ENCODE measurements around the gene LOXL1. TPM values are rescaled to one million over a fixed set of nuclear protein-coding genes. Genes with fewer than 3 reads are reported as not detected.

LOXL1 gene
- polyA plus RNA-seq, 1 donor from 2014 or later = 2.1 TPM

DNA sequence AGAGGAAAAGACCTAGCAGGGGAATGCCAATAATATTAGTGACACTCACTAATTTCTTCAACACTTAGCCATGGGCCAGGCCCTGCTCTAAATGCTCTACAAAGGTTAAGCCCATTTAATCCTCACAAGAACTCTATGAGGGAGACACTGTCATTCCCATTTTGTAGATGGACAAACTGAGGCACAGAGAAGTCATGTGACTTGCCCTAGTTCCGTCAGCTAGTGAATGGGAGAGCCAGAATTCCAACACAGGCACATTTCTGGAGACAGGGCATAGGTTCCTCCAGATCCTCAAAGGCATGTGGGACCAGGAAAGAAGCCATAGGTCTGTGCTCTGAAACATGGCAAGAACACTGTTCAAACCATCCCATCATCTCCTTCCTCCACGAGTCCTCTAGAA is 31.5 kb downstream of the LOXL1 start:
- TF ChIP-seq TAF1 (IDR thresholded peaks at IDR 0.05; ENCODE audit: low read depth) (no peak), SMC3 (conservative IDR thresholded peaks at IDR 0.05; ENCODE audit: poor library complexity) (no peak), EZH2 (IDR thresholded peaks at IDR 0.05; ENCODE audit: borderline replicate concordance, insufficient read depth, low read length, poor library complexity, severe bottlenecking) (no peak), EP300 (conservative IDR thresholded peaks at IDR 0.05; ENCODE audit: poor library complexity, severe bottlenecking) (no peak), POLR2AphosphoS5 (IDR thresholded peaks at IDR 0.05) (no peak), MXI1 (conservative IDR thresholded peaks at IDR 0.05; ENCODE audit: poor library complexity, severe bottlenecking) (no peak), RAD21 (conservative IDR thresholded peaks at IDR 0.05) (no peak)
- TF ChIP-seq, protein P1, sequence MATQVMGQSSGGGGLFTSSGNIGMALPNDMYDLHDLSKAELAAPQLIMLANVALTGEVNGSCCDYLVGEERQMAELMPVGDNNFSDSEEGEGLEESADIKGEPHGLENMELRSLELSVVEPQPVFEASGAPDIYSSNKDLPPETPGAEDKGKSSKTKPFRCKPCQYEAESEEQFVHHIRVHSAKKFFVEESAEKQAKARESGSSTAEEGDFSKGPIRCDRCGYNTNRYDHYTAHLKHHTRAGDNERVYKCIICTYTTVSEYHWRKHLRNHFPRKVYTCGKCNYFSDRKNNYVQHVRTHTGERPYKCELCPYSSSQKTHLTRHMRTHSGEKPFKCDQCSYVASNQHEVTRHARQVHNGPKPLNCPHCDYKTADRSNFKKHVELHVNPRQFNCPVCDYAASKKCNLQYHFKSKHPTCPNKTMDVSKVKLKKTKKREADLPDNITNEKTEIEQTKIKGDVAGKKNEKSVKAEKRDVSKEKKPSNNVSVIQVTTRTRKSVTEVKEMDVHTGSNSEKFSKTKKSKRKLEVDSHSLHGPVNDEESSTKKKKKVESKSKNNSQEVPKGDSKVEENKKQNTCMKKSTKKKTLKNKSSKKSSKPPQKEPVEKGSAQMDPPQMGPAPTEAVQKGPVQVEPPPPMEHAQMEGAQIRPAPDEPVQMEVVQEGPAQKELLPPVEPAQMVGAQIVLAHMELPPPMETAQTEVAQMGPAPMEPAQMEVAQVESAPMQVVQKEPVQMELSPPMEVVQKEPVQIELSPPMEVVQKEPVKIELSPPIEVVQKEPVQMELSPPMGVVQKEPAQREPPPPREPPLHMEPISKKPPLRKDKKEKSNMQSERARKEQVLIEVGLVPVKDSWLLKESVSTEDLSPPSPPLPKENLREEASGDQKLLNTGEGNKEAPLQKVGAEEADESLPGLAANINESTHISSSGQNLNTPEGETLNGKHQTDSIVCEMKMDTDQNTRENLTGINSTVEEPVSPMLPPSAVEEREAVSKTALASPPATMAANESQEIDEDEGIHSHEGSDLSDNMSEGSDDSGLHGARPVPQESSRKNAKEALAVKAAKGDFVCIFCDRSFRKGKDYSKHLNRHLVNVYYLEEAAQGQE (IDR thresholded peaks at IDR 0.05; ENCODE audit: borderline replicate concordance) = no peak
- TF ChIP-seq, protein P2, sequence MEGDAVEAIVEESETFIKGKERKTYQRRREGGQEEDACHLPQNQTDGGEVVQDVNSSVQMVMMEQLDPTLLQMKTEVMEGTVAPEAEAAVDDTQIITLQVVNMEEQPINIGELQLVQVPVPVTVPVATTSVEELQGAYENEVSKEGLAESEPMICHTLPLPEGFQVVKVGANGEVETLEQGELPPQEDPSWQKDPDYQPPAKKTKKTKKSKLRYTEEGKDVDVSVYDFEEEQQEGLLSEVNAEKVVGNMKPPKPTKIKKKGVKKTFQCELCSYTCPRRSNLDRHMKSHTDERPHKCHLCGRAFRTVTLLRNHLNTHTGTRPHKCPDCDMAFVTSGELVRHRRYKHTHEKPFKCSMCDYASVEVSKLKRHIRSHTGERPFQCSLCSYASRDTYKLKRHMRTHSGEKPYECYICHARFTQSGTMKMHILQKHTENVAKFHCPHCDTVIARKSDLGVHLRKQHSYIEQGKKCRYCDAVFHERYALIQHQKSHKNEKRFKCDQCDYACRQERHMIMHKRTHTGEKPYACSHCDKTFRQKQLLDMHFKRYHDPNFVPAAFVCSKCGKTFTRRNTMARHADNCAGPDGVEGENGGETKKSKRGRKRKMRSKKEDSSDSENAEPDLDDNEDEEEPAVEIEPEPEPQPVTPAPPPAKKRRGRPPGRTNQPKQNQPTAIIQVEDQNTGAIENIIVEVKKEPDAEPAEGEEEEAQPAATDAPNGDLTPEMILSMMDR (IDR thresholded peaks at IDR 0.05; ENCODE audit: poor library complexity, severe bottlenecking) = no peak

DNA sequence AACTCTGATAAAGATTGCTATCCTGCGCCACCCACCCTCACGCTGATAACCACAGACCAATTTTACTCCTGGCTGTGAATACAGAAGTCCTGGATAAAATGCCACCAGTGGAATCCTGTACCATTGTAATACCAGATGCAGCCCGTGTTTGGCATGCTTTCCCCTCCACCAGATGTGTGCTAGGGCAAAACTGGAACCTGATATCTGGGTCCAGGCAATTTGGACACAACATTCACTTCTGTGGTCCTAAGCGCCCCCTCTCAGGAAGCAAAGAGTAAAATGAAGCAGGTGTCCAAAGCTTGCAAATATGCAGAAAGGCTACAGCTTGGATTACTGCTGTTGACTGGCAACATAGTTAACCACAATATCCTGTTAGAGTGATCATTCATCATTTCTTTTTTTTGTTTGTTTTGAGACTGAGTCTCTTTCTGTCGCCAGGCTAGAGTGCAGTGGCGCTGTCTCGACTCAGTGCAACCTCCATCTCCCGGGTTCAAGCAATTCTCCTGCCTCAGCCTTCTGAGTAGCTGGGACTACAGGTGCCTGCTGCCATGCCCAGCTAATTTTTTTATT is 32.8 kb downstream of the LOXL1 start:
- Histone ChIP-seq H2AFZ (ENCODE audit: low read depth, low read length) (no peak overlapping the region), H3K9me2 (ENCODE audit: insufficient read depth, low read length) (no peaks in the 10 kb centered on the region), H4K20me1 (ENCODE audit: insufficient read depth) (no peaks in the 10 kb centered on the region), H3K9ac (ENCODE audit: low read length) (no peak overlapping the region), H3F3A (ENCODE audit: insufficient read depth, low read length, poor library complexity, severe bottlenecking) (no peaks in the 10 kb centered on the region), H3K36me3 (ENCODE audit: insufficient read depth, low read length) (no peaks in the 10 kb centered on the region), H3K4me2 (ENCODE audit: low read length) (no peak overlapping the region), H3K9me3 (ENCODE audit: low read length) (no peaks in the 10 kb centered on the region), H3K27me3 (ENCODE audit: insufficient read depth, low read depth, low read length) (no peaks in the 10 kb centered on the region), H3K79me2 (replicated peaks; ENCODE audit: insufficient read depth, low read length) (no peaks in the 10 kb centered on the region), H3K27ac (ENCODE audit: low read length) (no peak overlapping the region), H3K4me3 (ENCODE audit: low read length) (no peak overlapping the region)
- TF ChIP-seq RAD21 (conservative IDR thresholded peaks at IDR 0.05) = no peak
- TF ChIP-seq TAF1 (IDR thresholded peaks at IDR 0.05; ENCODE audit: low read depth) = no peak
- no peak for TF ChIP-seq MXI1 (conservative IDR thresholded peaks at IDR 0.05; ENCODE audit: poor library complexity, severe bottlenecking)
- TF ChIP-seq, protein P1 (IDR thresholded peaks at IDR 0.05; ENCODE audit: borderline replicate concordance) = no peak
- TF ChIP-seq POLR2AphosphoS5 (IDR thresholded peaks at IDR 0.05) = no peak
- no peak for TF ChIP-seq SMC3 (conservative IDR thresholded peaks at IDR 0.05; ENCODE audit: poor library complexity)
- no peak for TF ChIP-seq EZH2 (IDR thresholded peaks at IDR 0.05; ENCODE audit: borderline replicate concordance, insufficient read depth, low read length, poor library complexity, severe bottlenecking)
- TF ChIP-seq, protein P2 (IDR thresholded peaks at IDR 0.05; ENCODE audit: poor library complexity, severe bottlenecking) = no peak
- no peak for TF ChIP-seq EP300 (conservative IDR thresholded peaks at IDR 0.05; ENCODE audit: poor library complexity, severe bottlenecking)

More for the DNA sequence above, 31.5 kb downstream of the LOXL1 start:
- no peaks in the 10 kb centered on the region for H4K20me1 ChIP-seq (ENCODE audit: insufficient read depth)
- H3F3A ChIP-seq (ENCODE audit: insufficient read depth, low read length, poor library complexity, severe bottlenecking) = no peaks in the 10 kb centered on the region
- H3K27ac ChIP-seq (ENCODE audit: low read length) = no peak overlapping the region
- no peaks in the 10 kb centered on the region for H3K27me3 ChIP-seq (ENCODE audit: insufficient read depth, low read depth, low read length)
- no peaks in the 10 kb centered on the region for H3K9me2 ChIP-seq (ENCODE audit: insufficient read depth, low read length)
- no peak overlapping the region for H2AFZ ChIP-seq (ENCODE audit: low read depth, low read length)
- H3K4me2 ChIP-seq (ENCODE audit: low read length) = no peak overlapping the region
- H3K36me3 ChIP-seq (ENCODE audit: insufficient read depth, low read length) = no peaks in the 10 kb centered on the region
- H3K9me3 ChIP-seq (ENCODE audit: low read length) = no peaks in the 10 kb centered on the region
- no peak overlapping the region for H3K9ac ChIP-seq (ENCODE audit: low read length)
- H3K4me3 ChIP-seq (ENCODE audit: low read length) = no peak overlapping the region
- no peaks in the 10 kb centered on the region for H3K79me2 ChIP-seq (replicated peaks; ENCODE audit: insufficient read depth, low read length)
